HUES64 (cell line): ENCODE measurements around the gene ACBD6.

ENCODE experiments used
- H3K27ac ChIP-seq: 2 replicates; pipeline ENCODE4 v1.7.0; 2013; ENCODE audit warnings: low read depth, low read length, inconsistent platforms
- H3K27me3 ChIP-seq: 2 replicates; pipeline ENCODE4 v1.6.1; 2013; ENCODE audit warnings: mild to moderate bottlenecking, low read length; ENCODE audit not compliant: insufficient read depth
- H3K36me3 ChIP-seq: 2 replicates; pipeline ENCODE4 v1.6.1; 2013; ENCODE audit warnings: mild to moderate bottlenecking, low read length; ENCODE audit not compliant: insufficient read depth
- H3K4me1 ChIP-seq: 2 replicates; pipeline ENCODE4 v1.6.1; 2013; ENCODE audit warnings: mild to moderate bottlenecking, low read length, moderate library complexity; ENCODE audit not compliant: insufficient read depth
- H3K4me3 ChIP-seq: 2 replicates; pipeline ENCODE4 v1.5.1; 2013; ENCODE audit warnings: mild to moderate bottlenecking, low read length, moderate library complexity
- H3K9ac ChIP-seq: 2 replicates; pipeline ENCODE4 v1.6.1; 2013; ENCODE audit warnings: mild to moderate bottlenecking, low read depth, low read length
- H3K9me3 ChIP-seq: 2 replicates; pipeline ENCODE4 v1.6.1; 2013; ENCODE audit warnings: low read depth, low read length; ENCODE audit not compliant: insufficient read depth
- WGBS: fragments of 150-250, 120-280 bp; methylation state at CpG from one replicate; pipeline ENCODE4 v1.1.7; 2013; ENCODE audit warnings: missing lambda C conversion rate; 5-methylcytosine and 5-hydroxymethylcytosine counted together

Gene ACBD6

DNA sequence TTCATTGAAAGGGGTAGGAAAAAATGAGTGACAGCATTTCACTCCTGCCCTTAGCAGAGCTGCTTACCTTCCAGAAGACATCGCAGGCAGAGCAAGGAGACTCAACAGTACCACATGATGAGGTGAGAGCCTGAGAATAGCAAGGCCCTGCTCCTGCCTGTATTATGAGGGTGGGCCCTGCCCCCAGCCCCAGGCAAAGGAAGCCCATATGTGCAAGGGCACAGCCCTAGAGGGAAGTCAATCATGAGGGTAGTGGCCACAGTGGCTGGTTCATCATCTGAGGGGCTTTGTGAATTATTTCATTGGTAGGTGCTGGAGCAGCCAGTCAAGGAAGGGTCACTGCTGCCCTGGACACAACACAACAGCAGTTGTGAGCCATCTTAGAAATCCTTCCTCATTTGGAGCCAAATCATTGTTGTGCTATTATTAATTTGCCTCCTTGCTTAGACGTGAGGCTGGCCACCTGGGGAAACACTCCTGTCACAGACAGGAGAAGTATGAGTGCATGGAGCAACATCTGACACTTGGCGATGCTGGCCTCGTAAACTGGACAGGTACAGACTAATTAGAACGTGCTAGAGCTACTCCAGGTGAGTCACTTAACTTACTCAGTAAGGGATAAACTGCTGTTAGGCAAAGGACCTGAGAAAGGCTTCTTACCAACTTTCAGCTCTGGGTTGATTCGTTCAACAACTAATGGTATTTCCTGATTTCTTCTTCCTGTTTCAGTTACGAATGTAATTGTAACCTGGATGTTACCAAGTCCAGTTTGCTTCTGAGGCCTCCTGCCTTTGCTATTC is 22.7 kb upstream of the ACBD6 start:
- 88% methylated on average over 7 of the region's 7 CpGs for WGBS
- no peaks in the 10 kb centered on the region for H3K9me3 ChIP-seq
- no peak overlapping the region for H3K27ac ChIP-seq
- no peaks in the 10 kb centered on the region for H3K36me3 ChIP-seq
- no peaks in the 10 kb centered on the region for H3K27me3 ChIP-seq
- no peak overlapping the region for H3K9ac ChIP-seq
- H3K4me3 ChIP-seq: no peak overlapping the region
- peaks cover 23% of the 10 kb centered on the region for H3K4me1 ChIP-seq

DNA sequence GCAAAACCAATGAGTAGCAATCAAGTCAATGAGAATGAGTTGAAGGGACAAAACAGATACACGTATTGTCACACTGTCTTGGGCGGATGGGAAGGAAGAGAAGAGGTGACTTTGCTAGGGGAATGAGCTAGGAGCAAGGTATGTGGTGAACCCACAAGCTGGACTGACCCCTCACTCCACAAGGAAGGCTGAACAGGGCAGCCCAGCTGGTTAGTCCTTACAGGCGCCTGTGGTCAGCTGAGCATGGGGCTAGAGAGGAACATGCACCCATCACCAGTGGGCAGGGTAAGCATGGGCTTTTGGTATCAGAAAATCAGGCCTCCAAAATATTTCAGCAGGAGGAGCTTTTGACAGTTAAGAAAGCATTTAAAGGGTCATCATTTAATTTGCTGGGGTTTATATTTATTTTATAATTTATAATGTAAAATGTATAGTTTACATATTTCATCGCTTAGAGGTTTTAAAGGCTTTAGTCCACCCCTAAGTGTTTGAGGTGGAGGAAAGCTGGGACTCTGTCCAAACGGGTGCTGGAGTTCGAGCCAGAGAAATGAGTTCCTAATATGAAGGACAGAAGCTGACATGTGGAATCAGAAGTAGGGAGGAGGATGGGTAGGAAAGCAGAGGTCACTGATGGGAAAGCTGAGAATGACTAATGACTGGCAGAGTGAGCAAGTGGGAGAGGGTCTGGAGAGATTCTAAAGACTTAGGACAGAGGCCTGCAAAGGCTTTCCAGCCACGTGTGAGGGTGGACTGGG is 22.0 kb upstream of the ACBD6 start:
- Histone ChIP-seq H3K36me3 (no peaks in the 10 kb centered on the region), H3K9me3 (no peaks in the 10 kb centered on the region), H3K9ac (no peak overlapping the region), H3K27me3 (no peaks in the 10 kb centered on the region), H3K4me3 (no peak overlapping the region), H3K4me1 (peaks cover 22% of the 10 kb centered on the region), H3K27ac (no peak overlapping the region)
- WGBS: 89% methylated on average over 7 of the region's 7 CpGs

DNA sequence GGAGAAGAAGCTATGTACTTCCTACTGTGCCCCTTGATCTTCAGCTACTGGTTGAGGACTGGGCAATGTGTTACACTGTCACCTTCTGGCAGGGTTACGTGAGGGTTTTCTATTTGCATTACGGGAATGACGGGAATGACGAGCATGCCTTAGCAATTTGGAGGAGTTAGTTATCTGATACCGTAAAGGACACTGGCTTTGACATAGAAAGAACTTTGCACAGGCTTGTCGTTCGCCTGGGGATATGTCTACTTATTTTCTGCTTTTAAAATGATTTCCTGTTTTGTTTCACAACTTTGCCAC is 19.8 kb upstream of the ACBD6 start:
- H3K9ac ChIP-seq: no peak overlapping the region
- no peaks in the 10 kb centered on the region for H3K27me3 ChIP-seq
- H3K9me3 ChIP-seq: no peaks in the 10 kb centered on the region
- H3K4me3 ChIP-seq: no peak overlapping the region
- WGBS: 57% methylated on average over 7 of the region's 7 CpGs
- no peak overlapping the region for H3K27ac ChIP-seq
- peaks cover 19% of the 10 kb centered on the region for H3K4me1 ChIP-seq
- no peaks in the 10 kb centered on the region for H3K36me3 ChIP-seq

DNA sequence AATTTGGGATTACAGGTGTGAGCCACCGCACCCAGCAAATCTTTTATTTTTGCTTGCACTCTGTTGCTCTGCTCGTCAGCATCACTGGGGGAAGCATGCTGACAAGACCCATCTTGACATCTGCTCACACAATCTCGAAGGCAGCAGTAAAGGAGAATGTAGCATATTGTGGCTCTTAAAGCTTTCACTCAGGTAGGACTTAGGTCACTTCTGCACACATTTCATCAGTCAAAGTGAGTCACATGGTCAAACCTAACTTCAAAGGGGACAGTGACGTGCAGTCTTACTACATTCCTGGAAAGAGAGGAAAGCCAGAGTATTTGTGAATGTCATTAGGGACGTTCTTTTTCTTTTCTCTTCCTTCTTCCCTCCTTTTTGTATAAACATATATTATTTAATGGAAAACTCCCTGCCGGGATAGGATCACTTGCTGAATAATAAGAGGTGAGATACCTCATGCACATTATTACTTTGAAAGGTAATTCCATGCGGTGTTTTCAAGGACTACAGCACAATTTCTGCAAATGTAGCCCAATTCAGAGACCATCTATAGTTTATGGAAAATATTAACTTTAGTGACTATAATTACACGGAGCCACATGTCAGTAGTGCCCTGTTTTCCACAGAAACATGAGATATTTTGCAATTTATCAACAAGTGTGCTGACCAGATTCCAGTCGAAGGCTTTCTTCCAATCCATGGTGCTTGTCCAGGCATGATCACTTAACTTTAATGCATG is 19.3 kb upstream of the ACBD6 start:
- Histone ChIP-seq H3K27ac (no peak overlapping the region), H3K9me3 (no peaks in the 10 kb centered on the region), H3K27me3 (no peaks in the 10 kb centered on the region), H3K9ac (no peak overlapping the region), H3K36me3 (no peaks in the 10 kb centered on the region), H3K4me1 (peaks cover 17% of the 10 kb centered on the region), H3K4me3 (no peak overlapping the region)
- 79% methylated on average over 7 of the region's 9 CpGs for WGBS

DNA sequence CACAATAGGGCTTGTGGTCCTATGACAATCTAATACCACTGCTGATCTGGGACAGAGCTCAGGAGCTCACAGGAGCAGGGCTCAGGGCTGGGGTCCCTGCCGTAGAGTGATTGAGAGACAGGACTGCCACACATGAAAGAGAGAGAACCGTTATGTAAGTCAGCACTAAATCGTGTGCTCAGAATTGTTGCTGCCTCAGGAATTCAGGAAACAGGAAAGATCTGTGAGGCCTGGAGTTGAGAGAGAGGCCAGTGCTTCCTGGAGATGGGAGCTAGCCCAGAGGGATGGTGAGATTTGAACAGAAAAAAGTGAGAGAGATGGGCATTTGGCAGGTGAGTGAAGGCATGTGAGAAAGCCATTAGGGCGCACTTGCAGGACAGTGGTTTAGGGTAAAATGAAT is 17.5 kb upstream of the ACBD6 start:
- H3K27me3 ChIP-seq: no peaks in the 10 kb centered on the region
- no peaks in the 10 kb centered on the region for H3K36me3 ChIP-seq
- H3K4me1 ChIP-seq: peaks cover 19% of the 10 kb centered on the region
- H3K4me3 ChIP-seq: no peak overlapping the region
- 73% methylated on average over 4 of the region's 4 CpGs for WGBS
- no peak overlapping the region for H3K27ac ChIP-seq
- H3K9me3 ChIP-seq: no peaks in the 10 kb centered on the region
- no peak overlapping the region for H3K9ac ChIP-seq

DNA sequence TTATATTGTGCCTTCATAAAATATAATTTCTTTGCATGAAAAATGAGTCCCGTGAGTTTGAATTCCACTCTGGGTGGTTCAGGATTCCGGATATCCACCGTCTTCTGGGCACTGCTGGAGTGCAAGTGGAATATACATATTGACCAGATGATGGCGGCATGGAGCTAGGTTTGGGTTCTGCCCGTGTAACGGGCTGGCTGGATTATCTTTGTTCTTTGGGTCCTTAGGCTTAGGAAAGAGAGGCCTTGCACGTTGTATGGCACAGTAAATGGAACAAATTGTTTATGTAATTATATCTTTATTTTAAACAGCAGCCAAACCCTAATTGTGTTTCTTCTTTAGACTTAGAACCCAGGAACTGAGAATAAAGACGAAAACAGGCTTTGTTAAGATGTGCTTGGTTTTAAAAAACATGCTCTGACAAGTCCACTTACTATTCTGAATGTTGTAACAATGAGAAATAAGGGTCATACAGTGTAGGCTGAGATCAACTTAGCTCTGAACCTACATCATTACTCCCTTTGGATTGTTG is 13.5 kb upstream of the ACBD6 start:
- no peak overlapping the region for H3K27ac ChIP-seq
- H3K9ac ChIP-seq: no peak overlapping the region
- 14% methylated on average over 7 of the region's 8 CpGs for WGBS
- no peaks in the 10 kb centered on the region; the same call in 1 of the 2 replicates for H3K9me3 ChIP-seq
- H3K4me1 ChIP-seq: peaks cover 4% of the 10 kb centered on the region; the same call in 1 of the 2 replicates
- no peaks in the 10 kb centered on the region for H3K36me3 ChIP-seq
- no peak overlapping the region for H3K4me3 ChIP-seq
- H3K27me3 ChIP-seq: no peaks in the 10 kb centered on the region

DNA sequence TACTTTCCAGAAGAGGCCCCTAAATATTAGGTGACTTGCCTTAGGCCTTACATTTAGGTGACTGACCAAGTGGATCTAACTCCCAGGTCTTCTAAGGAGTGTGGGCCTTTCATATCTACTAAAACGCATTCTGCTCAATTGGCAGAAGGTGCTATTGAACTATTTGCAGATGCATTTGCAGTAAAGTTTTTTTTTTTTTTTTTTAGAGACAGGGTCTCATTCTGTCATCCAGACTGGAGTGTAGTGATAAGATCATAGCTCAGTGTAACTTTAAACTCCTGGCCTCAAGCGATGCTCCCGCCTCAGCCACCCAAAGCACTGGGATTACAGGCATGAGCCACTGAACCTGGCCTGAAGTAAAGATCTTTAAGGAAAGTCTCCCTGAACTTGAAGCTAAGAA is 13.0 kb upstream of the ACBD6 start:
- H3K36me3 ChIP-seq: no peaks in the 10 kb centered on the region
- H3K9ac ChIP-seq: no peak overlapping the region
- H3K27me3 ChIP-seq: no peaks in the 10 kb centered on the region
- no peak overlapping the region for H3K4me3 ChIP-seq
- H3K9me3 ChIP-seq: no peaks in the 10 kb centered on the region; the same call in 1 of the 2 replicates
- WGBS: 76% methylated on average over 3 of the region's 3 CpGs
- H3K4me1 ChIP-seq: peaks cover 4% of the 10 kb centered on the region; the same call in 1 of the 2 replicates
- H3K27ac ChIP-seq: no peak overlapping the region; the same call in 1 of the 2 replicates

DNA sequence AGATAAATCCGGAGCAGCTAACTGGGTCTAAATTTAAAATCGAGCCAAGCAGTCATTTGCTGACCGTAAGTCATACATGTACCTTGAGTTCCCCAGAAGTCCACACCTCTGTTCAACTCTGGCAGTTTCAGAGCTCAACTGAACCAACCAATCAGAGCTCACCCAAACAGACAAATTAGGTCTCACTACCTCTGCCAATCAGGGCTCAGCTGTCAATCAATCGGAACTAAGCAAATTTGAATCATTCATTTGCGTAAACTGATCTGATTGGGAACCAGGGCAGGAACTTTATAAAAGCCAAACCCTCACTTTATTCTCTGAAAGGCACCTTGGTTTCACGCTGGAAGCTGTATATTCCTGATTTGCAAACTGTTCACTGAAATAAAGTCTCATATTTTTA is 11.2 kb upstream of the ACBD6 start:
- Histone ChIP-seq H3K27me3 (no peaks in the 10 kb centered on the region), H3K9ac (no peak overlapping the region), H3K4me3 (no peak overlapping the region), H3K27ac (no peak overlapping the region), H3K36me3 (no peaks in the 10 kb centered on the region), H3K4me1 (peaks cover 4% of the 10 kb centered on the region; the same call in 1 of the 2 replicates), H3K9me3 (peaks cover 7% of the 10 kb centered on the region; the same call in 1 of the 2 replicates)
- WGBS: 96% methylated on average over 6 of the region's 6 CpGs

DNA sequence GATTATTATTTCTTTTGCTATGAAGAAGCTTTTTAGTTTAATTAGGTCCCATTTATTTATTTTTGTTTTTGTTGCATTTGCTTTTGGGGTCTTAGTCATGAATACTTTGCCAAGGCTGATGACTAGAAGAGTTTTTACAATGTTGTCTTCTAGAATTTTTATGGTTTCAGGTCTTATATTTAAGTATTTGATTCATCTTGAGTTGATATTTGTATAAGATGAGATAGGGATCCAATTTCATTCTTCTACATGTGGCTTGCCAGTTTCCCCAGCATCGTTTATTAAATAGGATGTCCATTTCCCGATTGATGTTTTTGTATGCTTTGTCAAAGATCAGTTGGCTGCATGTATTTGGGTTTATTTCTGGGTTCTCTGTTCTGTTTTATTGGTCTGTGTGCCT is 8.5 kb upstream of the ACBD6 start:
- no peaks in the 10 kb centered on the region for H3K27me3 ChIP-seq
- no peak overlapping the region for H3K27ac ChIP-seq
- H3K4me3 ChIP-seq: no peak overlapping the region
- 94% methylated on average over 2 of the region's 2 CpGs for WGBS
- peaks cover 16% of the 10 kb centered on the region for H3K9me3 ChIP-seq
- H3K9ac ChIP-seq: no peak overlapping the region
- no peaks in the 10 kb centered on the region for H3K36me3 ChIP-seq
- H3K4me1 ChIP-seq: no peaks in the 10 kb centered on the region

DNA sequence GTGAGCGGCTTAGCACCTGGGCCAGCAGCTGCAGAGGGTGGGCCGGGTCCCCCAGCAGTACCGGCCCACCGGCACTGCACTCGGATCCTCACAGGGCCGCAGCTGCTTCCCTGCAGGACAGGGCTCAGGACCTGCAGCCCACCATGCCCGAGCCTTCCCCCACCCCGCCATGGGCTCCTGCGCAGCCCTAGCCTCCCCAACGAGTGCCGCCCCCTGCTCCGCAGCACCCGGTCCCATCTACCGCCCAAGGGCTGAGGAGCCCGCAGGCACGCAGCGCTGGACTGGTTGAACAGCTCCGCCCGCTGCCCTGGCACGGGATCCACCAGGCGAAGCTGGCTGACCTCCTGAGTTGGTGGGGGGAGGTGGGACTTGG is 6.3 kb upstream of the ACBD6 start:
- WGBS: 95% methylated on average over 21 of the region's 21 CpGs
- H3K9me3 ChIP-seq: peaks cover 16% of the 10 kb centered on the region
- no peak overlapping the region for H3K9ac ChIP-seq
- H3K4me1 ChIP-seq: no peaks in the 10 kb centered on the region
- H3K36me3 ChIP-seq: no peaks in the 10 kb centered on the region
- no peak overlapping the region for H3K4me3 ChIP-seq
- no peak overlapping the region for H3K27ac ChIP-seq
- peaks cover under 1% of the 10 kb centered on the region; the same call in 1 of the 2 replicates for H3K27me3 ChIP-seq
